COLO829 (cell line): ENCODE data around the gene PMEPA1.

Experiments
- DNase-seq: peaks from one replicate; pipeline ENCODE4 v3.0.0; 2012; ENCODE audit warnings: low spot score

PMEPA1 gene

GRCh38 chr20:57676589-57677583 is 32.9 kb downstream of the PMEPA1 start:
- no peak for DNase-seq

GRCh38 chr20:57675773-57676172 is 34.0 kb downstream of the PMEPA1 start:
- no peak for DNase-seq

GRCh38 chr20:57672953-57673575 is 36.8 kb downstream of the PMEPA1 start:
- no peak for DNase-seq

GRCh38 chr20:57672164-57672563 is 37.7 kb downstream of the PMEPA1 start:
- DNase-seq = no peak

GRCh38 chr20:57671662-57672061 is 38.2 kb downstream of the PMEPA1 start:
- DNase-seq = no peak

GRCh38 chr20:57671072-57671391 is 38.8 kb downstream of the PMEPA1 start:
- DNase-seq = no peak

- DNase-seq = no peak
Measured at GRCh38 chr20:57670288-57671071, 39.3 kb downstream of the PMEPA1 start.

- no peak for DNase-seq
Measured at GRCh38 chr20:57669632-57670031, 40.2 kb downstream of the PMEPA1 start.

GRCh38 chr20:57667924-57668782 is 41.7 kb downstream of the PMEPA1 start:
- no peak for DNase-seq

- DNase-seq = no peak
Measured at GRCh38 chr20:57667388-57667787, 42.4 kb downstream of the PMEPA1 start.

- DNase-seq = no peak
Measured at GRCh38 chr20:57666834-57667157, 43.0 kb downstream of the PMEPA1 start.

- no peak for DNase-seq
Measured at GRCh38 chr20:57666106-57666833, 43.5 kb downstream of the PMEPA1 start.

- DNase-seq = no peak
Measured at GRCh38 chr20:57665589-57665971, 44.2 kb downstream of the PMEPA1 start.

GRCh38 chr20:57664924-57665588 is 44.8 kb downstream of the PMEPA1 start:
- no peak for DNase-seq

GRCh38 chr20:57664476-57664875 is 45.3 kb downstream of the PMEPA1 start:
- DNase-seq = no peak

GRCh38 chr20:57663681-57664451 is 45.9 kb downstream of the PMEPA1 start:
- no peak for DNase-seq

- DNase-seq = no peak
Measured at GRCh38 chr20:57663241-57663640, 46.6 kb downstream of the PMEPA1 start.

- DNase-seq = peak; percentile 52
Measured at GRCh38 chr20:57662456-57663240, 47.2 kb downstream of the PMEPA1 start.
